Liver (tissue), 9 donors: Measurements from ENCODE around the gene TRMT2A. TPM values are rescaled to one million over a fixed set of nuclear protein-coding genes. Genes with fewer than 3 reads are reported as not detected.

Experiments
- DNase-seq: peaks from one replicate; pipeline ENCODE4 v3.0.0-alpha.2; 2017; ENCODE audit warnings: low spot score
- H3K27ac ChIP-seq, 2 donors: one replicate each; pipeline ENCODE4 v1.7.0; 2013; ENCODE audit warnings: inconsistent platforms in 2 of 2, low read length in 2 of 2, control low read depth in 1 of 2, low read depth in 1 of 2, mild to moderate bottlenecking in 1 of 2
- H3K27me3 ChIP-seq, 4 donors: one replicate each; pipeline versions ENCODE4 v1.6.1 to v1.7.0; 2013; ENCODE audit warnings: low read length in 3 of 4, inconsistent platforms in 1 of 4, mild to moderate bottlenecking in 1 of 4, moderate library complexity in 1 of 4; ENCODE audit not compliant: control insufficient read depth in 4 of 4, insufficient read depth in 4 of 4
- H3K36me3 ChIP-seq, 4 donors: one replicate each; pipeline versions ENCODE4 v1.6.1 to v1.7.0; 2013; ENCODE audit warnings: low read length in 3 of 4, mild to moderate bottlenecking in 3 of 4, low read depth in 1 of 4, moderate library complexity in 1 of 4; ENCODE audit not compliant: control insufficient read depth in 4 of 4, insufficient read depth in 3 of 4
- H3K4me1 ChIP-seq, 4 donors: one replicate each; pipeline versions ENCODE4 v1.6.1 to v1.7.0; 2013; ENCODE audit warnings: low read length in 3 of 4, mild to moderate bottlenecking in 3 of 4, moderate library complexity in 1 of 4; ENCODE audit not compliant: control insufficient read depth in 4 of 4, insufficient read depth in 4 of 4
- H3K4me3 ChIP-seq, 3 donors: one replicate each; pipeline versions ENCODE4 v1.6.1 to v1.7.0; 2013; ENCODE audit warnings: low read length in 3 of 3, control low read depth in 1 of 3, low read depth in 1 of 3, mild to moderate bottlenecking in 1 of 3
- H3K9ac ChIP-seq, 2 donors: one replicate each; pipeline ENCODE4 v1.7.0; 2013; ENCODE audit warnings: low read length in 2 of 2, mild to moderate bottlenecking in 2 of 2, moderate library complexity in 2 of 2, control low read depth in 1 of 2, low read depth in 1 of 2
- H3K9me3 ChIP-seq, 4 donors: one replicate each; pipeline versions ENCODE4 v1.6.1 to v1.7.0; 2013; ENCODE audit warnings: low read length in 3 of 4; ENCODE audit not compliant: control insufficient read depth in 4 of 4
- ATF3 ChIP-seq: IDR thresholded peaks from 2 replicates; pipeline ENCODE4 v1.6.1; 2016; ENCODE audit warnings: antibody characterized with exemption
- CTCF ChIP-seq: fragments of 150-350 bp; IDR thresholded peaks from 2 replicates; pipeline ENCODE4 v1.5.1; 2017; ENCODE audit warnings: improper control_type of control experiment, low read depth, low read length; ENCODE audit not compliant: missing input control
- EGR1 ChIP-seq, 2 donors: IDR thresholded peaks; 2 replicates each; pipeline ENCODE4 v1.6.1; 2016 to 2018; ENCODE audit warnings: antibody characterized with exemption in 2 of 2, low read depth in 2 of 2
- FOXA1 ChIP-seq: IDR thresholded peaks from 2 replicates; pipeline ENCODE4 v1.6.1; 2016; ENCODE audit warnings: antibody characterized with exemption
- FOXA2 ChIP-seq: IDR thresholded peaks from 2 replicates; pipeline ENCODE4 v1.6.1; 2016; ENCODE audit warnings: antibody characterized with exemption
- GABPA ChIP-seq, 2 donors: IDR thresholded peaks in 1 of 2; conservative IDR thresholded peaks in 1 of 2; 2 replicates each; pipeline ENCODE4 v1.6.1; 2016; ENCODE audit warnings: antibody characterized with exemption in 2 of 2, mild to moderate bottlenecking in 1 of 2, moderate library complexity in 1 of 2
- HNF4A ChIP-seq, 2 donors: conservative IDR thresholded peaks; 2 replicates each; pipeline ENCODE4 v1.6.1; 2016; ENCODE audit warnings: antibody characterized with exemption in 2 of 2, mild to moderate bottlenecking in 2 of 2
- JUND ChIP-seq, 2 donors: IDR thresholded peaks; 2 replicates each; pipeline ENCODE4 v1.6.1; 2016; ENCODE audit warnings: antibody characterized with exemption in 2 of 2
- MAX ChIP-seq: IDR thresholded peaks from 2 replicates; pipeline ENCODE4 v1.6.1; 2016; ENCODE audit warnings: antibody characterized with exemption
- NR2F2 ChIP-seq: IDR thresholded peaks from 2 replicates; pipeline ENCODE4 v1.6.1; 2016; ENCODE audit warnings: antibody characterized with exemption
- RAD21 ChIP-seq, 2 donors: IDR thresholded peaks; 2 replicates each; pipeline ENCODE4 v1.6.1; 2016; ENCODE audit warnings: antibody characterized with exemption in 2 of 2, mild to moderate bottlenecking in 2 of 2
- REST ChIP-seq: IDR thresholded peaks from 2 replicates; pipeline ENCODE4 v1.6.1; 2016; ENCODE audit warnings: antibody characterized with exemption, mild to moderate bottlenecking
- RXRA ChIP-seq, 2 donors: IDR thresholded peaks; 2 replicates each; pipeline ENCODE4 v1.6.1; 2017 to 2018; ENCODE audit warnings: antibody characterized with exemption in 2 of 2, mild to moderate bottlenecking in 1 of 2
- SP1 ChIP-seq: IDR thresholded peaks from 2 replicates; pipeline ENCODE4 v1.6.1; 2018; ENCODE audit warnings: antibody characterized with exemption, mild to moderate bottlenecking
- TAF1 ChIP-seq: conservative IDR thresholded peaks from 2 replicates; pipeline ENCODE4 v1.6.1; 2016; ENCODE audit warnings: antibody characterized with exemption, mild to moderate bottlenecking
- YY1 ChIP-seq: IDR thresholded peaks from 2 replicates; pipeline ENCODE4 v1.6.1; 2016; ENCODE audit warnings: antibody characterized with exemption, mild to moderate bottlenecking
- ZBTB33 ChIP-seq: IDR thresholded peaks from 2 replicates; pipeline ENCODE4 v1.6.1; 2016; ENCODE audit warnings: antibody characterized with exemption
- WGBS: extraction: QIAGEN DNeasy Blood & Tissue Kit; methylation state at CpG from one replicate; pipeline ENCODE4 v1.1.7; 2013; 5-methylcytosine and 5-hydroxymethylcytosine counted together
- polyA plus RNA-seq, 2 donors: library from polyadenylated mRNA; stranded (reverse) in 1 of 2; unstranded in 1 of 2; fragments of 200-250 nt in 1 of 2; fragments of >200 nt in 1 of 2; fragmentation: Nextera tagmentation in 1 of 2; extraction: Ambion mirVana in 1 of 2; gene quantifications; one replicate each; pipeline versions ENCODE4 v1.2.1 to v1.2.3, GENCODE V29; 2013 to 2015
- total RNA-seq, 2 donors: library from RNA; depleted of rRNA; stranded (reverse); fragments of >200 nt; gene quantifications; one replicate each; pipeline ENCODE4 v1.2.3, GENCODE V29; 2014
- donor health status: healthy.
- donor health status: healthy.
- donor health status: healthy.
- donor health status: healthy.
- donor health status: healthy.

The TRMT2A gene
- total and polyA plus RNA-seq, 4 donors = 19.9 to 32.9 (median 25.2) TPM

- Histone ChIP-seq H3K9ac (no peak overlapping the region), H3K27ac (no peak overlapping the region), H3K9me3 (no peaks in the 10 kb centered on the region), H3K4me1 (no peaks in the 10 kb centered on the region), H3K27me3 (no peaks in the 10 kb centered on the region), H3K4me3 (no peak overlapping the region), H3K36me3 (peaks cover 3 to 40% (median 16%) of the 10 kb centered on the region in 4 donors)
- DNase-seq = no peak
- WGBS = 96% methylated on average over 27 of the region's 27 CpGs
- no peak for TF ChIP-seq RAD21 (IDR thresholded peaks at IDR 0.05)
- no peak for TF ChIP-seq SP1
- TF ChIP-seq MAX = no peak
- TF ChIP-seq RXRA (IDR thresholded peaks at IDR 0.05) = no peak
- TF ChIP-seq EGR1 (IDR thresholded peaks at IDR 0.05; ENCODE audit: low read depth in 2 of 2) = no peak
- TF ChIP-seq TAF1 = no peak
- TF ChIP-seq REST = no peak
- TF ChIP-seq ATF3 = no peak
- no peak for TF ChIP-seq GABPA (IDR thresholded peaks at IDR 0.05 in 1 of 2, conservative IDR thresholded peaks at IDR 0.05 in 1 of 2)
- no peak for TF ChIP-seq JUND (IDR thresholded peaks at IDR 0.05)
- TF ChIP-seq YY1 = no peak
- TF ChIP-seq ZBTB33 = no peak
- TF ChIP-seq FOXA1 = no peak
- no peak for TF ChIP-seq NR2F2
These were observed 53.5 kb downstream of the TRMT2A start for GRCh38 chr22:20063271-20064139.

GRCh38 chr22:20062766-20063083, 54.3 kb downstream of the TRMT2A start:
- H3K36me3 ChIP-seq = peaks cover 6 to 44% (median 16%) of the 10 kb centered on the region in 4 donors
- no peak overlapping the region for H3K27ac ChIP-seq
- H3K4me1 ChIP-seq = no peaks in the 10 kb centered on the region
- DNase-seq = no peak
- no peaks in the 10 kb centered on the region for H3K9me3 ChIP-seq
- WGBS = 94% methylated on average over 11 of the region's 11 CpGs
- no peak overlapping the region for H3K4me3 ChIP-seq
- no peak overlapping the region for H3K9ac ChIP-seq
- no peaks in the 10 kb centered on the region for H3K27me3 ChIP-seq
- TF ChIP-seq HNF4A (conservative IDR thresholded peaks at IDR 0.05) (no peak), CTCF (no peak), GABPA (IDR thresholded peaks at IDR 0.05 in 1 of 2, conservative IDR thresholded peaks at IDR 0.05 in 1 of 2) (no peak), FOXA2 (no peak), YY1 (no peak), TAF1 (no peak), EGR1 (IDR thresholded peaks at IDR 0.05; ENCODE audit: low read depth in 2 of 2) (no peak)
